ENCODE results near the gene GNA15. TPM values are rescaled to one million over a fixed set of nuclear protein-coding genes. Genes with fewer than 3 reads are reported as not detected.
"Not testable (repeated sequence)": the region's sequence is repeated elsewhere in the genome, so short reads cannot be mapped to it uniquely, and the experiment has no call there.

GNA15 gene
- total RNA-seq, 1 experiment from 2014 or later, result 6.2 TPM

- H3K9me3 ChIP-seq (ENCODE audit: control insufficient read depth, insufficient read depth, low read depth, low read length), result no peaks in the 10 kb centered on the region
- no peaks in the 10 kb centered on the region for H3K36me3 ChIP-seq (ENCODE audit: control insufficient read depth, insufficient read depth, low read length)
- ChIA-PET POLR2A (interaction anchor here (0.5 kb wide), 1 partner anchor 727 kb away, joined by 10 read pairs; no protein-coding TSS in a partner anchor), CTCF (interaction anchor here (0.7 kb wide), 1 partner anchor 979 kb away, joined by 3 read pairs; no protein-coding TSS in a partner anchor)
- no peak for TF ChIP-seq POLR2AphosphoS5 (IDR thresholded peaks at IDR 0.05; ENCODE audit: low read depth, low read length)
- TF ChIP-seq, protein P1, sequence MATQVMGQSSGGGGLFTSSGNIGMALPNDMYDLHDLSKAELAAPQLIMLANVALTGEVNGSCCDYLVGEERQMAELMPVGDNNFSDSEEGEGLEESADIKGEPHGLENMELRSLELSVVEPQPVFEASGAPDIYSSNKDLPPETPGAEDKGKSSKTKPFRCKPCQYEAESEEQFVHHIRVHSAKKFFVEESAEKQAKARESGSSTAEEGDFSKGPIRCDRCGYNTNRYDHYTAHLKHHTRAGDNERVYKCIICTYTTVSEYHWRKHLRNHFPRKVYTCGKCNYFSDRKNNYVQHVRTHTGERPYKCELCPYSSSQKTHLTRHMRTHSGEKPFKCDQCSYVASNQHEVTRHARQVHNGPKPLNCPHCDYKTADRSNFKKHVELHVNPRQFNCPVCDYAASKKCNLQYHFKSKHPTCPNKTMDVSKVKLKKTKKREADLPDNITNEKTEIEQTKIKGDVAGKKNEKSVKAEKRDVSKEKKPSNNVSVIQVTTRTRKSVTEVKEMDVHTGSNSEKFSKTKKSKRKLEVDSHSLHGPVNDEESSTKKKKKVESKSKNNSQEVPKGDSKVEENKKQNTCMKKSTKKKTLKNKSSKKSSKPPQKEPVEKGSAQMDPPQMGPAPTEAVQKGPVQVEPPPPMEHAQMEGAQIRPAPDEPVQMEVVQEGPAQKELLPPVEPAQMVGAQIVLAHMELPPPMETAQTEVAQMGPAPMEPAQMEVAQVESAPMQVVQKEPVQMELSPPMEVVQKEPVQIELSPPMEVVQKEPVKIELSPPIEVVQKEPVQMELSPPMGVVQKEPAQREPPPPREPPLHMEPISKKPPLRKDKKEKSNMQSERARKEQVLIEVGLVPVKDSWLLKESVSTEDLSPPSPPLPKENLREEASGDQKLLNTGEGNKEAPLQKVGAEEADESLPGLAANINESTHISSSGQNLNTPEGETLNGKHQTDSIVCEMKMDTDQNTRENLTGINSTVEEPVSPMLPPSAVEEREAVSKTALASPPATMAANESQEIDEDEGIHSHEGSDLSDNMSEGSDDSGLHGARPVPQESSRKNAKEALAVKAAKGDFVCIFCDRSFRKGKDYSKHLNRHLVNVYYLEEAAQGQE (IDR thresholded peaks at IDR 0.05; ENCODE audit: insufficient read depth in 1 of 2, low read depth in 2 of 2, low read length in 1 of 2), result no peak
- no peak for TF ChIP-seq TCF7L2 (IDR thresholded peaks at IDR 0.05; ENCODE audit: low read depth, low read length)
- no peak for TF ChIP-seq CTCF (IDR thresholded peaks at IDR 0.05)
- no peak for TF ChIP-seq SIN3A (IDR thresholded peaks at IDR 0.05; ENCODE audit: borderline replicate concordance, insufficient read depth, low read depth, low read length)
- in situ Hi-C loops (cut with HindIII; ENCODE audit: low pct_unique_long_range_greater_than_20kb, low sequenced_read_pairs) (no loop called here), intact Hi-C loops (cut with micrococcal nuclease; ENCODE audit: unreplicated experiment) (no loop called here)
- no TSS peak for BruUV-seq (replicated peaks)
- H3K4me3 ChIP-seq (ENCODE audit: low read depth in 2 of 2, low read length in 2 of 2), result no peak overlapping the region
- DNase-seq (ENCODE audit: low read depth, low spot score), result no peak
- H3K27me3 ChIP-seq (ENCODE audit: control insufficient read depth, insufficient read depth, low read length), result no peaks in the 10 kb centered on the region
- no peak overlapping the region for H3K27ac ChIP-seq (ENCODE audit: low read length)
- ATAC-seq, result no peak
- H3K4me1 ChIP-seq (ENCODE audit: control insufficient read depth, insufficient read depth, low read length), result no peaks in the 10 kb centered on the region
Observed at GRCh38 chr19:3202346-3202745, 66.5 kb downstream of the GNA15 start.

DNA sequence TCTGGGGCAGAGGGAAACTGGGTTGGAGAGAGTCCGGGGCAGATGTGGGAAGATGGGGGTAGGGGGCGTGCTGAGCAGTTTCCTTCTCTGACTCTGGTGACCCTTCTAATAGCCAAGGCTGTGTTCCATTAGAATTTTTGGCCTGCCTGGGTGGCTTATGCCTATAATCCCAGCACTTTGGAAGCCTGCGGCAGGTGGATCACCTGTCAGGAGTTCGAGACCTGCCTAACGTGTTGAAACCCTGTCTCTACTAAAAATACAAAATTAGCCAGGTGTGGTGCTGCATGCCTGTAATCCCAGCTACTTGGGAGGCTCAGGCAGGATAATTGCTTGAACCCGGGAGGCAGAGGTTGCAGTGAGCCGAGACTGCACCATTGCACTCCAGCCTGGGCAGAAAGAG, 67.1 kb downstream of the GNA15 start:
- CTCF ChIA-PET; ATAC-seq; H3K27ac ChIP-seq (ENCODE audit: low read length); in situ Hi-C loops (cut with HindIII; ENCODE audit: low pct_unique_long_range_greater_than_20kb, low sequenced_read_pairs); DNase-seq (ENCODE audit: low read depth, low spot score); intact Hi-C loops (cut with micrococcal nuclease; ENCODE audit: unreplicated experiment); H3K4me1 ChIP-seq (ENCODE audit: control insufficient read depth, insufficient read depth, low read length); H3K9me3 ChIP-seq (ENCODE audit: control insufficient read depth, insufficient read depth, low read depth, low read length); H3K36me3 ChIP-seq (ENCODE audit: control insufficient read depth, insufficient read depth, low read length); H3K27me3 ChIP-seq (ENCODE audit: control insufficient read depth, insufficient read depth, low read length); H3K4me3 ChIP-seq (ENCODE audit: low read depth in 2 of 2, low read length in 2 of 2); BruUV-seq (replicated peaks): not testable (repeated sequence)
- POLR2A ChIA-PET, result interaction anchor here (0.5 kb wide), 1 partner anchor 727 kb away, joined by 10 read pairs; no protein-coding TSS in a partner anchor

- in situ Hi-C loops (cut with HindIII; ENCODE audit: low pct_unique_long_range_greater_than_20kb, low sequenced_read_pairs) (no loop called here), intact Hi-C loops (cut with micrococcal nuclease; ENCODE audit: unreplicated experiment) (no loop called here)
- Histone ChIP-seq H3K36me3 (ENCODE audit: control insufficient read depth, insufficient read depth, low read length) (no peaks in the 10 kb centered on the region), H3K9me3 (ENCODE audit: control insufficient read depth, insufficient read depth, low read depth, low read length) (no peaks in the 10 kb centered on the region), H3K4me3 (ENCODE audit: low read depth in 2 of 2, low read length in 2 of 2) (no peak overlapping the region), H3K27me3 (ENCODE audit: control insufficient read depth, insufficient read depth, low read length) (no peaks in the 10 kb centered on the region), H3K27ac (ENCODE audit: low read length) (no peak overlapping the region), H3K4me1 (ENCODE audit: control insufficient read depth, insufficient read depth, low read length) (no peaks in the 10 kb centered on the region)
- CTCF ChIA-PET, result no interaction called here
- POLR2A ChIA-PET, result no interaction called here
- TF ChIP-seq CTCF (IDR thresholded peaks at IDR 0.05) (no peak), SIN3A (IDR thresholded peaks at IDR 0.05; ENCODE audit: borderline replicate concordance, insufficient read depth, low read depth, low read length) (no peak)
- ATAC-seq (no peak), DNase-seq (ENCODE audit: low read depth, low spot score) (no peak)
- BruUV-seq (replicated peaks), result no TSS peak
Observed at GRCh38 chr19:3203805-3204645, 68.2 kb downstream of the GNA15 start.
